Hematopoietic multipotent progenitor cell (in vitro differentiated cells): ENCODE data around the gene HADHB. TPM values are rescaled to one million over a fixed set of nuclear protein-coding genes. Genes with fewer than 3 reads are reported as not detected.
"Not testable (repeated sequence)": the region's sequence is repeated elsewhere in the genome, so short reads cannot be mapped to it uniquely, and the experiment has no call there.

Experiments used
- DNase-seq, 3 donors: peaks; one replicate each; pipeline ENCODE4 v3.0.0-alpha.2; 2011 to 2015; ENCODE audit warnings: low read depth in 2 of 3, low spot score in 2 of 3
- total RNA-seq: library from RNA; depleted of rRNA; stranded (reverse); fragments of >200 nt; gene quantifications from one replicate; pipeline ENCODE4 v1.2.3, GENCODE V29; 2012

Gene HADHB
- total RNA-seq, 1 donor: 82.9 TPM

DNA sequence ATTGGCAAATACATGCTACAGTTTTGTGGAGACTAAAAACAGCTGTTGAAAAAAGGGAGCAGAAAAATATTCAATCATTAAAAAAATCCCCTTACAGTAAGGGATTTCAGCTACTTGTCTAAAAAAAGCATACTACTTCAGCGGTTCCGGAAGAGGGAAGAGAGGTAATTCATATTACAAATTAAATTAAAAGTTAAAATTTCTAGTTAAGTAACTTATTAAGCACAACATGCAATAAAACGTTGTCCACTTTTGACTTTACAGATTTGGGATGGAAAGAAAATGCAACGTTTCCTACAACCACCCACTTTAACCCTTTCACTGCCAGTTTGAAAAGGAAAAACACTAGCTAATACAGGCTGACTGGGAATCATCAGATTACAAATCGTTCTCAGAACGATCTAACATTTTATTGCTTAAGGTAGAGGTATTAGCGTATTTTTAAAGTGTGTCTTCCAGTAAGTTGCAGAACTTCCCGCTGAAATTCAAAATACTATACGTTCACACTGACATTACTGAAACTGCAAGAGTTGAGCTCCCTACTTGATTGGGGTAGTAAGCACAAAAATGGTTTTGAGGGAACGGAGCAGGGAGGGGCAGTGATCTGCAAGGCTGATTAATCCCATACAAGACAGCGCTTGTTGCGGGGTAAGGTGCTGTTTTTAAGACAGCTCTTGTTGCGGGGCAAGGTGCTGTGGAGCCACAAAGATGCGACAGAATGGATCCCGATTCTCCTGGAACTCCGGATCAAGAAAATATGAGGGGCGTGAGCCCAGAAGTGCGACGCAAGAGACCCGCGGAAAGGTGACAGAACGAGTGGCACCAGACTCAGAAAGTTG is 1.1 kb upstream of the HADHB start:
- DNase-seq: peak; percentile 11 to 48 (median 27)

DNA sequence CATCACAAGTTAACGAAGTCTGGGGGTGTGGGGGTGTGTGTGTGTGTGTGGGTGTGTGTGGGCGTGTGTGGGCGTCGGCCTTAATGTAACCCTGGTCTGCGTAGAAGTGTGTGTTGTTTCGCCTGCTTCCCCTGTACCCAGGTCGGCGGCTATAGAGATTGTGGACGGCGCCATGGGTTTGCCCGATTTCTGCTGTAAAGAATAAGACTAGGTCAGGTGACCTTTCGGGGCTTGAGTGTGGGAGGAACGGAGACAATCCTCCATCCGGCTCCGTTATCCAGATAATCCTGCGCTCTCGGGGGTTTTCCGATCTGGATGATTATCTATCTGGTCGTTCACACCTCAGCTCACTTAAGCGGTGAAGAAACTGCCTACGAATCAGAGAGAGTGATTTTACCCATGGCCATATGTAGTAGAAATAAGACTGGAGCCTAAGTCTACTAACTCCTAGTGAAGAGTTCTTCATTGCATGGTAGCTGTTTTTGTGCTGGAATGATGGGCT is 543 bp downstream of the HADHB start:
- peak; percentile 7 to 62 (median 47) for DNase-seq

DNA sequence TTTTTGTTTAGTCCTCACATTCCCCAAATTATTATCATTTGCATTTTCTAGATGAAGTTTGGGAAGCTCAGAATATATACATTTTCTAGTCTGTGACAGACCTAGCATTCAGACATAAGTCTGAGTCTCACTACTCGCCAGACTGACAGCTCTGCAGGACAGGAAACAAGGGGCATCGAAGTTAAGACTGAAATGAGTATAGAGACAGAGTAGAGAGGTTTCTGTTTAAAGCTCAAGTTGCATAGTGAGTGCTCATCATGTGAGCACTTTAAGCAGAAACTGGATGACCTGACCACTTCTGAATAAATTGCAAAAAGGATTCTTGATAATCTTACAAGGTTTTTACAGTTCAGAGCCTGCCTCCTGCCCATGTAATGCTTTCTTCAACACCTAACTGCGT is 1.1 kb downstream of the HADHB start:
- DNase-seq: no peak

DNA sequence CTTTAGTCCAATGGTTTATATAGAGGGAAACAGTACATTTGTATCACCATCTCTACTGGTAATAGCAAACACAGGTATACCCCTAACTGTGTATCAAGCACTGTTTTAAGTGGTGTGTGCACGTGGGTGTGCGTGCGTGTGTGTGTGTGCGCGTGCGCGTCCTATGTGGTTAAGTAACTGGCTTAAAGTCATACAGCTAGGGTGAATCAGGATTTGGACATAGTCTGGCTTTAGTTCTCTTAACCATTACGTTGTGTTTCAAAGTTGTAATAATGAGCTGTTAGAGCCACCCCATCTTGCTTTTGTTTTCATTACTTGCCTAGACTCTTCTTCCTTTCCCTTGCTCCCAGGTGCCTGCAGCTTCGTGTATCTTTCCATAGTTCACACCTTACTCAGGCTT is 2.1 kb downstream of the HADHB start:
- DNase-seq: peak in 2 of 3 donors; percentile 8 to 12

DNA sequence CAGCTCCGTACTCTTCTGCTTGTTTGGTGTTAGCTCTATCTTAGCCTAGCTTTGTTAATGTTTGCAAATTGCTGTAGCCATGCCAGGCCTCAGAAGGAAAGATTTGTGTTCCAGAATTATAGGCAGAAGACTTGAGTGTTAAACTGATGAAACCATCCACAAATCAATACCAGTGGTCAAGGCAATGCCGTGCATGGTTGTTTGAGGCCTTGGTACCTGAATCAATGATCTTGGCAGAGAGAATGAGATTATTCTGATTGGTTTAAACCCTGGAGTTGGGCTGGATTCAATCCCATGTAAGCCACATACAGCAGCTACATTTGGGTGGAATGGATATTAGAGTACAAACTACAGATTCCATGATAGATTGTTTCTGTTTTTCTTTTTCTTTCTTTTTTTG is 4.9 kb downstream of the HADHB start:
- no peak for DNase-seq

DNA sequence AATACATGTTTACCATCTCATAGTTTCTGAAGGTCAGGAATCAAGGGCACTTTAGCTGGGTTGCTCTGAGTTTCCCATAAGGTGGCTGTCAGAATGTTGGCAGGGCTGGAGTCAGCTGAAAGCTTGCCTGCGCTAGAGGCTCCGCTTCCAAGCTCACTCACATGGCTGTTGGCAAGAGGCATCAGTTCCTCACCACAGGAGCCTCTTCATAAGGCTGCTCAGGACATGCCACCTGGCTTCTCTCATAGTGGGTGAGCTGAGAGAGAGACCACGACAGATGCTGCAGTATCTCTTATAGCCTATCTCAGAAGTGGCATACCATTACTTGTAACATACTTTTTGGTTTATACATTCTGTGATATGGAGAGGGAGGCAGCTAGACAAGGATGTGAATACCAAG is 7.2 kb downstream of the HADHB start:
- no peak for DNase-seq

DNA sequence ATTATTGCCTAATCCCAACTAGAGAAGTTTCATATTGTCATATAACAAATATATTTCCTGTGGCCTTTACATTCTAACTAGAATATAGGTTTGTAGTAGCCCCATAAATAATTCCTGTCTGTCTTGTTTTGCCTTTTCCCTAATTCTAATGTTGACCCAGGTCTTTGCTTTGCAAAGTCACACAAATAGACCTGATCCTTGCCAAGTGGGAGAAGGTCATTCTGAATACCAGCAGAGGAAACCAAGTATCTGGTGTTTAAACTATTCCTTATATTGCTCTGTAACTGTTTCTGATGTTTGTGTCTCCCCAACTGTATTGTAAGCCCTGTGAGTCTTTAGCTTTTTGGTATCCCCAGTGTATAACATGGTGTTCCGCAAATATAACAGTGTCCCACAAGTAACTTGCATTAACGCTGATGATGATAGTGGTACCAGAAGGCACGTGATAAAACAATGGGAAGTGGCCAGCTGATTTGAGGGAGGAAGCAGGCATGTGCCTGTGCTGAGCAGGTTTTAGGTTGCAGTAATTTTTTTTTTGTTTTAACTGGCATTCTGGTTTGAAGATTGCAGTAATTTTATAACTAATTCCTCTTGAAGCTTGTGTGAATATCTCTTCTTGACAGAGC is 11.1 kb downstream of the HADHB start:
- DNase-seq: peak in 2 of 3 donors; percentile 24 to 56

DNA sequence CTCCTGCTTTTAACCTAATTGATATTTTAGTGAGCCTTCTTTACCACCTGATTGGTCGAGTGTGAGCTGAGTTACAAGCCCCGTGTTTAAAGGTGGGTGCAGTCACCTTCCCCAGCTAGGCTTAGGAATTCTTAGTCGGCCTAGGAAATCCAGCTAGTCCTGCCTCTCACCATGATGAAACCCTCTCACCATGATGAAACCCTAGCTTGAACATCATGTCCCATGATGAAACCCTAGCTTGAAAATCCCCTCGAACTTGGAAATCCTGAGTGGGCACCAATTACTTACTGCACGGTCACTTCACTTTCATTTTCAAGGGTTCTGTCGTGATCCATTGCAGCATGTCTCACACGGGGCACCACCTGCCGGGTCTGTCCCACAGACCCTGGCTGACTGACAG is 14.1 kb downstream of the HADHB start:
- DNase-seq: not testable (repeated sequence)

DNA sequence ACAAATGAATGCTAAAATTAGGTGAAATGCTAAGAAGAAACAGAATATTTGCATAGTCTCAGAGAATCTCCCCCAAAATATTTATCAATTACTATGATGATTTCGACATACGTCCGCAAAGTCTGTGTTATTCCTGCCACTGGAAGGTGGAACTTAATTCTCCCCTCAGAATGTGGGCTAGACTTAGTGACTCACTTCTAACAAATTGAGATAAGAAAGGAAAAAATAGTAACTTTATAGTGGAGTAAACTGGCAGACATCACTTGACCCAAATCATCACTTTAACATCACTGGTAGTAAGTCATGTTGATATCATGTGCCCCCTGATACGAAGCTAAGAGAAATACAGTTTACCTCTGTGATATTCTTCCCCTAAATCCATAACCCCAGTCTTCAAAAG is 23.5 kb downstream of the HADHB start:
- no peak for DNase-seq

DNA sequence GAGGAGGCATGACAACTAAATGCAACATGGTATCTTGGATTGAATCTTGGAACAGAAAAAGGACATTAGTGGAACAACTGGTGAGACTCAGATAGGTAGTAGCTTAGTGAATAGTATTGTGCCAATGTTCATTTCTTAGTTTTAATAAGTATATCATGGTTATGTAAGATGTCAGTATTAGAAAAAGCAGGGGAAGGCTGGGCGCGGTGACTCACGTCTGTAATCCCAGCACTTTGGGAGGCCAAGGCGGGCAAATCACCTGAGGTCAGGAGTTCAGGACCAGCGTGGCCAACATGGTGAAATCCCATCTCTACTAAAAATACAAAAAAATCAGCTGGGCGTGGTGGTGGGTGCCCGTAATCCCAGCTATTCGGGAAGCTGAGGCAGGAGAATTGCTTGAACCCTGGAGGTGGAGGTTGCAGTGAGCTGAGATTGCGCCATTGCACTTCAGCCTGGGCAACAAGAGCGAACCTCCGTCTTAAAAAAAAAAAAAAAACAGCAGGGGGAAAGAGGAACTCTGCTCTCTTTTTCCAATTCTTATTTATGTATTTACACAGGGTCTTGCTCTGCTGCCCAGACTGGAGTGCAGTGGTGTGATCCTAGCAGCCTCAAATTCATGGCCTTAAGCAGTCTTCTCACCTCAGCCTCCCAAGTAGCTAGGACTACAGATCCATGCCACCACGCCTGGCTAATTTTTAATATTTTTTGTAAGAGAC is 24.1 kb downstream of the HADHB start:
- DNase-seq: not testable (repeated sequence)

DNA sequence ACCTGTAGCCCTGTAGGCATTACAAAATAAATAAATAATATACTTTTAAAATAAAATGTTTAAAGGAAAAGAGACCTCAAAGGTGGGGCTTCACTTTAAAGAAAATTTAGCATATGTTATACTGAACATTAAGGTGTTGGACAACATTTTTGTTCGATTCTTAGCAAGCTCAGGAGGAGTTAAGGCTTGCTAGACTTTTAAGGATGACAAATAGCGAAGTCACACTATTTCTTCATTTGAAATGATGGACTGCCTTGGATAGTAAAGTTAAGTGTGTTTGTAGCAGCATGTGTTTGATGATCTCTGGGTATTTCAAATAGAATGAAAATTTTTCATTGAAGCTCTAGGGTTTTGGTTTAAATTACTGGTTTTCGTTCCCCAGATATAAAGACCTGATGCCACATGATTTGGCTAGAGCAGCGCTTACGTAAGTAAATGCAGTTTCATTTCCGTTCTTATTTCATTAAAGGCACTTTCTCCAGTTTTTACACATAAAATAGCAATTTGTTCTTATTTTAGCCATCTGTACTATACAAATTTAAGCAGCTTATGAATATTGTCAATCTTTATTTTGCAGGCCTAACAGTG is 24.9 kb downstream of the HADHB start:
- DNase-seq: no peak

DNA sequence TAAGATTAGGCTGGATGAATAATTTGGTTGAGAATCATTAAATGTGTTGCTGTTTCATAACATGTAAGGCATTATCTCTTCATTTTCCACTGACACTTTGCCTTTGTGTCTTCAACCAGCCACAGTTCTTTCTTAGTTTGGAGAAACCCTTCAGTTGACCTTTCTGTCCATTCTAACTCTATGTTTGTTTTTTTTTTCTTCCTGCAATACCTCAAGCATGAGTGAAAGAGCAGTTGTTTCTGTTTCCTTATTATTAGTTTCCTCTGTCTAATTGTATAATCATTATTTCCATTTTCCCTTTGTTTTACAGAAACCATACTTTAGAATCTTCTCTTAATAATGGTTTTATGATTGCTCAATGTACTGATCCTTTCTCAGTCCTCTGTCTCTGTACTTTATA is 25.6 kb downstream of the HADHB start:
- DNase-seq: no peak

DNA sequence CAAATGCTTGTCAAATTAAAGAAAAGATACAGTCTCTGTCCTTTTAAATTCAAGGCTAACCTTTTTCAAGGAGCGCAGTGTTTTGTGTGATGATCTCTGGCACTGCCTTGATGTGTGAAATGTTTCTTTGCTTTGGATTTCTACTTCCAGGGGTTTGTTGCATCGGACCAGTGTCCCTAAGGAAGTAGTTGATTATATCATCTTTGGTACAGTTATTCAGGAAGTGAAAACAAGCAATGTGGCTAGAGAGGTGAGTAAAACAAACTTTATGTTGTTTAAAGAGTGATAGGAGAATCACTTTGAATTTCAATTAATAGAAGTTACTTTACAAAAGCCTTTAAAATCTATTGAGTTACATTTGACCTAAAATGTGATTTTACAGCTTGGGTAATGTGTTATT is 28.8 kb downstream of the HADHB start:
- no peak for DNase-seq

DNA sequence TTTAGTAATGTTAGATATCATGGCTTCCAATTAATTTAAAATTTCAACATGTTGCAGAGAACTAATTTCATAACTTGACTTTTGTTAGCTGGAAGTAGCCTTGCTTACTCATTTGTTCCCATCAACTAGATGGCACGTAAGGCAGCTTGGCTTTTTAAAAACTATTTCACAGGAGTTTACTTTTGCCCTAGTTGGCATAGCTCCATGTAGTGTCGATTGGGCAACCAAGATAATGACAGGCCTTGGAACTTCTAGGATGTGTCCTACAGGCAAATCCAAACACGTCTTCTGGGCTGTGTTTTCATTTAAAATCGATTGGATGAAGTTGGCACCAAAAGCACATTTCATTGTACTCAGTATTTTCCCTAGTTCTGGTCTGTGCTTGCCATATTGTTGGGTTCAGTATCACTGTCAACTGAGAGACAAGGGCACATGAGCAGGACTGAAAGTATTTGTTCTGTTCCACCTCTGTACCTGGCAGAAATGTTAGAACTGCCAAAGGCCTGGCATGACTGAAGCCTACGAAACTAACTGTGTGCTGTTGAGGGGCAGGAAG is 29.4 kb downstream of the HADHB start:
- DNase-seq: no peak

DNA sequence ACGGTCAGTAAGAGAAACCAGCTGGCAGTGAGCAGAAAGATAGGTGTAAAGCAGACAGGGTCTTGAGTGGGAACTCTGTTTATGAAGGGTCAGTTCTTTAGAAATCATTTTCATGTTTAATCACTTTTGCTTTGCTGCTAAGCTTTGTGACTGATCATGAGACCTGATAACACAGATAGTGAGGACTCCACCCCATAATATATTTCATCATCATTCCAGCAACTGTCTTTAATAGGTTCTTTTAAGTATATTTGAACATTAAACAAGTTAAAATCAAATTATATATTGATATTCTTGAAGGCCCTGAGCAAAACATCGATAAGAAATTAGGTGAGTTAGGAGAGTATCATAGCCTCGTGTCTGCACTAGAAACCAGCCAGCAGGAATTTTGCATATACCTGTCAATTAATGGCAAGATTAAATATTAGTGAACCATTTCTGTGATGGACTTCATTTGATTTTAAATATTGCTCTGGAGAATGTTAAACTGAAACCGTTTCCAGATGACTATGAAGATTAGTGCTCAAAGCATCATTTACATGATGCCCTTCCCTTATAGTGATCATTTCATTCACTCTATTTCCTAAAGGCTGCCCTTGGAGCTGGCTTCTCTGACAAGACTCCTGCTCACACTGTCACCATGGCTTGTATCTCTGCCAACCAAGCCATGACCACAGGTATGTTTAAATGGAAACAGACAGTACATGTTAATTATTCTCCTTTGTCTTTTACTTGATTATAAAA is 31.9 kb downstream of the HADHB start:
- DNase-seq: no peak

DNA sequence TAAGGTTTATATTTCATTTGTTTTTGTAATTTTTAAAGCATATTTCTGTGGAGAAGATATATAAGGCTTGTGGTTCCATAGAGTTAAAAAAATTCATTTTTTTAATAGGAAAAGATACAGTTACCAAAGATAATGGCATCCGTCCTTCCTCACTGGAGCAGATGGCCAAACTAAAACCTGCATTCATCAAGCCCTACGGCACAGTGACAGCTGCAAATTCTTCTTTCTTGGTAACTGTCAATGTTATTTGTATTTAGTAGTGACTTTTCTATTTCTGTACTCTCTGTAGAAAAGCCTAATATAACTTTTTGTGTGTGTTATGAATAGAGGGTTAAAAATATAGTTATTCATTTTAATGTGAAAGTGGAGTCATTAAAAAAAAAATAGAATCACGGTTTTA is 35.1 kb downstream of the HADHB start:
- DNase-seq: no peak

DNA sequence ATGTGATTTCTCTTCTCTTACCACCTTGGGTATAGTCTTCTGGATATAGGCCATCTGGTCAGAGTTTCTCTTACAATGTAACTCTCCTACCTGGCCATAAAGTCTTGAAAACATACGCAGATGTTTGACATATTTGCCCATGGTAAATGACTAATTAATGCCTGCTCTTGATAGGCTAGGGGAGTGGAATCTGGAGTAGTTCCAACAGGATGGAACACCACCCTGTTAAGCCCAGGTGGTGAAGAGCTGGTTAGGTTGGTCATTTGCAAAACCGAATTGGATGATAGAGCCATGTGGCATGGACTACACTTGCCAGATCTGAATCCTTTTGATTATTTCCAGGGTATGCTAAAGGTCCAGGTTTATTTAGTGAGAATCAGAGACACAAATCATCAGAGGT is 36.5 kb downstream of the HADHB start:
- no peak for DNase-seq

DNA sequence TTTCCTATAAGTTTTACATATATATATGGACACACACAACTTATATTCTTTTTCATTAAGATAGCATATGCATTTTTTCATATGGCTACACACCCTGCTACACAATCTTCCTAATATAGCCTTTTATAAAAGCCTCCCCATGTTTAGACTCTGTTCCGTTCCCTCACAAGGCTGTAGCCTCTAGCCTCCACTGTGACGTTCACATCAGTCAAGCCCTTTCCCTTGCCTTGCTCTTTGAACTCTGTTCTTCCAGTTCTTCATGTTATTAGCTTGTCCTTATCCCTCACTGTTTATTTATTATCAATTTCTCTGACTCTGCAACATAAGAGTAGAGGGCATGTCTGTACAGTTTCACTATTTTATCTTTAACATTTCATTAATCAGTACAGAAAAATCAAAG is 38.9 kb downstream of the HADHB start:
- DNase-seq: no peak

DNA sequence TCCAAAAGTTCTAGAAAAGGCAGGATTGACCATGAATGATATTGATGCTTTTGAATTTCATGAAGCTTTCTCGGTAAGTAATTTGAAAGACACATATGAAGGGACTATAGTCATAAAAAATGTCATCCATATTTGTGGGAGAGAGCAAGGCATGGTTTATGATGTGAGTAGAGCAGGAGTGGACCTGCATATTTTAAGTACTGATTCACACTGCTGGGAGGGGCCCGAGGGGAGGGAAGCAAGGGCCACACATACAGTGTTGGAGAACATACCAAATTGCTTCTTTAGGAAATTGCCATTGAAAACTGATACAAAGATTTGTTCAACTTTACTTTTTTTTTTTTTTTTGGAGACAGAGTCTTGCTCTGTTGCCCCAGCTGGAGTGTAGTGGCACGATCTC is 39.4 kb downstream of the HADHB start:
- DNase-seq: no peak

DNA sequence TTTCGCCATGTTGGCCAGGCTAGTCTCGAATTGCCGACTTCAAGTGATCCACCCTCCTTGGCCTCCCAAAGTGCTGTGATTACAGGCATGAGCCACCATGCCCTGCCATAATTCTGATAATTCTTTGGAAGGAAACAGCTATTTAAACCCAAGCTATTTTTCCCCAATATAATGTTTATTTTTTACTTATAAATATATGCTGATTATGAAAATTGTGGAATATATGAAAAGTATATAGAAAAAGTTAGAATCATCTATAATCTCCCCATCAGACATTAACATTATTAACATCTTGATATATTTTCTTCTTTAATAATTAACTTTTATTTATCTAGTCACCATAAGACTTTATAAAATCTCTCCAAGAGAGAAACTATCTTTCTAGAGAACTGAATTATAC is 41.2 kb downstream of the HADHB start:
- no peak for DNase-seq
